K562 (cell line): ENCODE measurements around the gene RARA. TPM values are rescaled to one million over a fixed set of nuclear protein-coding genes. Genes with fewer than 3 reads are reported as not detected.

ENCODE experiments used
- ARID3B ChIP-seq: fragments of 250-450 bp; sonication (Bioruptor Pico); IDR thresholded peaks from 2 replicates; pipeline ENCODE4 v1.4.0; 2020; ENCODE audit warnings: borderline replicate concordance
- CTCFL ChIP-seq: IDR thresholded peaks from 2 replicates; pipeline ENCODE4 v1.6.1; 2011; ENCODE audit warnings: borderline replicate concordance, low read depth, mild to moderate bottlenecking, moderate library complexity, low read length; ENCODE audit not compliant: insufficient read depth, poor library complexity, severe bottlenecking
- FOXK2 ChIP-seq, 2 experiments: fragments of 450-650 bp; IDR thresholded peaks in 1 of 2; conservative IDR thresholded peaks in 1 of 2; 2 replicates each; pipeline ENCODE4 v1.6.1; 2016; ENCODE audit warnings: low read depth in 2 of 2, mild to moderate bottlenecking in 1 of 2
- GATA2 ChIP-seq: sonication (generic); formaldehyde crosslinking; IDR thresholded peaks from 2 replicates; pipeline ENCODE4 v1.4.0; 2020; ENCODE audit warnings: mild to moderate bottlenecking, missing genetic modification reagents
- GMEB1 ChIP-seq: fragments of 250-450 bp; sonication (Bioruptor Pico); IDR thresholded peaks from 2 replicates; pipeline ENCODE4 v1.4.0; 2020; ENCODE audit warnings: mild to moderate bottlenecking
- KDM5B ChIP-seq: fragments of 200-600 bp; sonication (generic); IDR thresholded peaks from 2 replicates; pipeline ENCODE4 v1.6.1; 2012; ENCODE audit warnings: low read depth, mild to moderate bottlenecking, moderate library complexity, low read length, control low read depth, inconsistent platforms; ENCODE audit not compliant: insufficient replicate concordance
- MTA2 ChIP-seq: fragments of 450-650 bp; IDR thresholded peaks from 2 replicates; pipeline ENCODE4 v1.6.1; 2016; ENCODE audit warnings: low read depth
- NRF1 ChIP-seq, 2 experiments: fragments of 450-650 bp; IDR thresholded peaks in 1 of 2; conservative IDR thresholded peaks in 1 of 2; 2 replicates each; pipeline ENCODE4 v1.6.1; 2014; ENCODE audit warnings: mild to moderate bottlenecking in 2 of 2
- SREBF1 ChIP-seq: fragments of 150-350 bp; IDR thresholded peaks from 2 replicates; pipeline ENCODE4 v1.6.1; 2014; ENCODE audit warnings: antibody characterized with exemption, low read depth, low read length, borderline replicate concordance
- THRAP3 ChIP-seq: fragments of 450-650 bp; IDR thresholded peaks from 2 replicates; pipeline ENCODE4 v1.6.1; 2016; ENCODE audit warnings: mild to moderate bottlenecking, inconsistent platforms, borderline replicate concordance
- ZBTB17 ChIP-seq: fragments of 450-650 bp; formaldehyde crosslinking; IDR thresholded peaks from 2 replicates; pipeline ENCODE4 v1.4.0; 2020; ENCODE audit warnings: mild to moderate bottlenecking
- ZBTB7A ChIP-seq: IDR thresholded peaks from 2 replicates; pipeline ENCODE4 v1.6.1; 2011; ENCODE audit warnings: low read depth, mild to moderate bottlenecking, low read length, moderate library complexity, borderline replicate concordance; ENCODE audit not compliant: control insufficient read depth
- ZNF134 ChIP-seq: fragments of 250-450 bp; sonication (Bioruptor Pico); conservative IDR thresholded peaks from 2 replicates; pipeline ENCODE4 v1.4.0; 2020
- polyA plus RNA-seq, 8 experiments: library from polyadenylated mRNA; depleted of rRNA in 4 of 8; stranded (reverse) in 5 of 8; unstranded in 3 of 8; fragments of >200 nt; fragmentation: Nextera tagmentation in 2 of 8; fragmentation: Illumina TruSeq in 1 of 8; extraction: Ambion mirVana in 2 of 8; extraction: Trizol in 1 of 8; gene quantifications; 2 replicates each; pipeline versions ENCODE4 v1.2.1 to v1.2.3, GENCODE V29; 2011 to 2014; ENCODE audit warnings: inconsistent platforms in 1 of 8, missing spikeins in 1 of 8
- total RNA-seq, 7 experiments: library from RNA; depleted of rRNA in 6 of 7; stranded (reverse); fragments of >200 nt in 6 of 7; fragmentation: Illumina TruSeq in 2 of 7; extraction: Trizol in 2 of 7; gene quantifications; 2 replicates each; pipeline versions ENCODE4 v1.2.1 to v1.2.3, GENCODE V29; 2011 to 2021; ENCODE audit warnings: low replicate concordance in 1 of 7
- TF ChIP-seq, protein P1 (sequence below), 3 experiments: IDR thresholded peaks in 2 of 3; conservative IDR thresholded peaks in 1 of 3; 2 replicates each; pipeline ENCODE4 v1.5.1; 2011 to 2012; ENCODE audit warnings: low read length in 3 of 3, mild to moderate bottlenecking in 3 of 3, control low read depth in 2 of 3, improper control_type of control experiment in 1 of 3, inconsistent platforms in 1 of 3, low read depth in 1 of 3, mixed read lengths in 1 of 3, moderate library complexity in 1 of 3; ENCODE audit not compliant: insufficient read depth in 2 of 3
- TF ChIP-seq, protein P2 (sequence below): fragments of 250-450 bp; sonication (Bioruptor Pico); IDR thresholded peaks from 2 replicates; pipeline ENCODE4 v1.5.0; 2020; ENCODE audit warnings: mild to moderate bottlenecking, borderline replicate concordance
- TF ChIP-seq, protein P3 (sequence below): sonication (generic); formaldehyde crosslinking; IDR thresholded peaks from 2 replicates; pipeline ENCODE4 v1.8.0; 2022; ENCODE audit warnings: missing genetic modification reagents, mild to moderate bottlenecking, borderline replicate concordance

Gene RARA
- total and polyA plus RNA-seq, 9 of the 15 experiments (the other 6 are each of a cell fraction or from before 2014, with no cell fraction given): 0.10 to 28.0 (median 7.9) TPM

- TF ChIP-seq, protein P1, sequence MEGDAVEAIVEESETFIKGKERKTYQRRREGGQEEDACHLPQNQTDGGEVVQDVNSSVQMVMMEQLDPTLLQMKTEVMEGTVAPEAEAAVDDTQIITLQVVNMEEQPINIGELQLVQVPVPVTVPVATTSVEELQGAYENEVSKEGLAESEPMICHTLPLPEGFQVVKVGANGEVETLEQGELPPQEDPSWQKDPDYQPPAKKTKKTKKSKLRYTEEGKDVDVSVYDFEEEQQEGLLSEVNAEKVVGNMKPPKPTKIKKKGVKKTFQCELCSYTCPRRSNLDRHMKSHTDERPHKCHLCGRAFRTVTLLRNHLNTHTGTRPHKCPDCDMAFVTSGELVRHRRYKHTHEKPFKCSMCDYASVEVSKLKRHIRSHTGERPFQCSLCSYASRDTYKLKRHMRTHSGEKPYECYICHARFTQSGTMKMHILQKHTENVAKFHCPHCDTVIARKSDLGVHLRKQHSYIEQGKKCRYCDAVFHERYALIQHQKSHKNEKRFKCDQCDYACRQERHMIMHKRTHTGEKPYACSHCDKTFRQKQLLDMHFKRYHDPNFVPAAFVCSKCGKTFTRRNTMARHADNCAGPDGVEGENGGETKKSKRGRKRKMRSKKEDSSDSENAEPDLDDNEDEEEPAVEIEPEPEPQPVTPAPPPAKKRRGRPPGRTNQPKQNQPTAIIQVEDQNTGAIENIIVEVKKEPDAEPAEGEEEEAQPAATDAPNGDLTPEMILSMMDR (IDR thresholded peaks at IDR 0.05 in 2 of 3, conservative IDR thresholded peaks at IDR 0.05 in 1 of 3; ENCODE audit: insufficient read depth in 2 of 3, low read depth in 1 of 3, low read length in 3 of 3): peak in 2 of 3 experiments; percentile 22 to 53; a peak in 3 of 6 replicates
- TF ChIP-seq NRF1 (conservative IDR thresholded peaks at IDR 0.05 in 1 of 2, IDR thresholded peaks at IDR 0.05 in 1 of 2): peak in 1 of 2 experiments; percentile 31; a peak in 1 of 4 replicates
- TF ChIP-seq GATA2 (CRISPR knock-in tag): no peak
- TF ChIP-seq ZBTB7A: peak; percentile 89; the same call in 1 of the 2 replicates
- no peak for TF ChIP-seq MTA2
- TF ChIP-seq ZNF134 (CRISPR knock-in tag): no peak
- TF ChIP-seq, protein P2, sequence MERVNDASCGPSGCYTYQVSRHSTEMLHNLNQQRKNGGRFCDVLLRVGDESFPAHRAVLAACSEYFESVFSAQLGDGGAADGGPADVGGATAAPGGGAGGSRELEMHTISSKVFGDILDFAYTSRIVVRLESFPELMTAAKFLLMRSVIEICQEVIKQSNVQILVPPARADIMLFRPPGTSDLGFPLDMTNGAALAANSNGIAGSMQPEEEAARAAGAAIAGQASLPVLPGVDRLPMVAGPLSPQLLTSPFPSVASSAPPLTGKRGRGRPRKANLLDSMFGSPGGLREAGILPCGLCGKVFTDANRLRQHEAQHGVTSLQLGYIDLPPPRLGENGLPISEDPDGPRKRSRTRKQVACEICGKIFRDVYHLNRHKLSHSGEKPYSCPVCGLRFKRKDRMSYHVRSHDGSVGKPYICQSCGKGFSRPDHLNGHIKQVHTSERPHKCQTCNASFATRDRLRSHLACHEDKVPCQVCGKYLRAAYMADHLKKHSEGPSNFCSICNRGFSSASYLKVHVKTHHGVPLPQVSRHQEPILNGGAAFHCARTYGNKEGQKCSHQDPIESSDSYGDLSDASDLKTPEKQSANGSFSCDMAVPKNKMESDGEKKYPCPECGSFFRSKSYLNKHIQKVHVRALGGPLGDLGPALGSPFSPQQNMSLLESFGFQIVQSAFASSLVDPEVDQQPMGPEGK (CRISPR knock-in tag): no peak
- TF ChIP-seq, protein P3, sequence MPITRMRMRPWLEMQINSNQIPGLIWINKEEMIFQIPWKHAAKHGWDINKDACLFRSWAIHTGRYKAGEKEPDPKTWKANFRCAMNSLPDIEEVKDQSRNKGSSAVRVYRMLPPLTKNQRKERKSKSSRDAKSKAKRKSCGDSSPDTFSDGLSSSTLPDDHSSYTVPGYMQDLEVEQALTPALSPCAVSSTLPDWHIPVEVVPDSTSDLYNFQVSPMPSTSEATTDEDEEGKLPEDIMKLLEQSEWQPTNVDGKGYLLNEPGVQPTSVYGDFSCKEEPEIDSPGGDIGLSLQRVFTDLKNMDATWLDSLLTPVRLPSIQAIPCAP (CRISPR knock-in tag): no peak
- no peak for TF ChIP-seq THRAP3
- peak; percentile 5 for TF ChIP-seq CTCFL
- no peak for TF ChIP-seq FOXK2 (conservative IDR thresholded peaks at IDR 0.05 in 1 of 2, IDR thresholded peaks at IDR 0.05 in 1 of 2; ENCODE audit: low read depth in 2 of 2)
- TF ChIP-seq ZBTB17: no peak
- no peak for TF ChIP-seq GMEB1 (CRISPR knock-in tag)
- TF ChIP-seq SREBF1: no peak
- TF ChIP-seq KDM5B: peak; percentile 4
- no peak for TF ChIP-seq ARID3B (CRISPR knock-in tag)
Observed at GRCh38 chr17:40318830-40319391, 9.9 kb downstream of the RARA start (continued).
